Stimulated activated CD8-positive, alpha-beta memory T cell treated with anti-CD3 and anti-CD28 coated beads, Interleukin-15, amount 100 ng/mL, for 1 hour (primary cell): ENCODE data around the gene UNK.

ENCODE experiments used
- DNase-seq: peaks from one replicate; pipeline ENCODE4 v3.0.0-alpha.2; 2020; ENCODE audit warnings: low read depth

Gene UNK

DNA sequence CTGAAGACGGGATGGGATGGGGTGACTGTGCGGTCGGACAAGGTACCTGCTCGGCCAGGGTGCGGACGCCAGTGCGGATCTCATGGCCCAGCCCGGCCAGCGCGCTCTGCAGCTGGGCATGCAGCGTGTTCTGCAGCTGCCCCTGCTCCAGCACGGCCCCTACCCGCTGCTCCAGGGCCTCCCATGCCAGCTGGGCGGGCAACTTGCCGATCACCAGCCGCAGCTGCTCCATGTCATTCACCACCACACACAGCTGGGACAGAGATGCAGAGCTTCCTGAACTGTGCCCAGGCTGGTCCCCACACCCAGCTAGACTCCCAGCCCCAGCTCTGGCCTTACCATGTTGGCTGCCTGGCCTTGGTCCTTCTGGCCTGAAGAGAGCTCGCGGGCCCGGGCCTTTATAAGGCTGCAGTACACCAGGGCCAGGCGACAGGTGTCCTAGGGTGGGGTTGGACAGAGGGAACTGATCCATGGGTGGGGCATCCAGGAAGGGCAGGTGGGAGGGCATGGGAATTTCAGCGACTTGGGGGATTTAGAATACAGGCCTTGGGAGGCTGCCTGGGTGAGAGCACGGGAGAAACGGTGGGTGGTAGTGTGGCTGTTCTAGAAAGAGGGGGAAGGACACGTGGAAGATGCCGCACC is 49.8 kb downstream of the UNK start:
- DNase-seq: no peak

- no peak for DNase-seq
These were observed 50.5 kb downstream of the UNK start for GRCh38 chr17:75834928-75835653.

DNA sequence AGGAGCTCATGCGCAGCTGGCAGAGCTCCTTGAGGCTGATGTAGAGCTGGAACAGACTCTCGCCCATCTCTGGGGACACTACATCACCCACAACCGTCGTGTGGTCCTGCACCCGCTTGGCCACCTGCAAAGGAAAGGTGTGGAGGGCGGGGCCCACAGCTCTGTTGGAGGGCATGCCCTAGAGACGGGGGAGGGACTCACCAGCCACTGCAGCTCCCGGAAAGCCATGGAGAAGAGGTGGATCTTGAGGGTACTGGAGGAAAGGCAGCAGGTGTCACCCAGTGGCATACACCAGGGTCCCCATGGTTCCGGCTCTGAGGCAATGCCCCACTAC is 51.0 kb downstream of the UNK start:
- no peak for DNase-seq

DNA sequence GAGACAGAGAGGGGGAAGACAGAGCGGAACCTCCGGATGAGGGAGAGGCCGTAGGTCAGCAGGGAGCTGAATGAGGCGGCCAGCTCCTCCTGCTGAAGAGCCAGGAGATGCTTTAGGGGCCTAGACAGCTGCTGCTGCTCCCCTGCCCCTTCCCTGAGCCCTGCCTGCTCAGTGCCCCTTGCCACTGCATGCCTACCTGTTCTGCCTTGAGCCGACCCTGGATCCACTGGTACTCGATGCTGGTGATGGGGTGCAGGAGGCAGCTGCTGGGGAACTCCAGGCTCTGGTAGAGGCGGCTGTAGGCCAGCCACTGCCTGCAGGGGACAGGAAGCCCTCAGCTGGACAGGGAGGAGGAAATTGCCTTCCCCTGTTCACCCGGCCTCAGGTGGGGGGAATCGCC is 52.0 kb downstream of the UNK start:
- no peak for DNase-seq

DNA sequence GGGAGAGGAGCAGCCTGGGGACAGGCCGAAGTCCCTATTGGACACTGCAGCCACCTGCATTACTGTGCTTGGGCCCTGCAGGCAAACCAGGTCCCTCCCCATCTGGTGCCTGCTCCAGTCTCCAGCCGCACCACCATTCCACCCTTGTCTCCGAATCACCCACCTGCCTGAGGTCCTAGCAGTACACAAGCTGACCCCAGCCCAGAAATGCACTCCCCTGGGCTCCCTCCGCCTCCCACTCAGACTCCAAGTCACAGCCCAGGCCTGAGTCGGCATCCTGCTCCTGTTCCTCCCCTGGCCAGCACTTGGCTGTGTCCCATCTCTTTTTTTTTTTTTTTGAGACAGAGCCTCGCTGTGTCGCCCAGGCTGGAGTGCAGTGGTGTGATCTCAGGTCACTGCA is 53.3 kb downstream of the UNK start:
- no peak for DNase-seq

GRCh38 chr17:75838410-75838809 is 53.8 kb downstream of the UNK start:
- DNase-seq: no peak

- no peak for DNase-seq
These were observed 55.6 kb downstream of the UNK start for GRCh38 chr17:75839942-75840798.

GRCh38 chr17:75840799-75841164 is 56.2 kb downstream of the UNK start:
- DNase-seq: no peak

DNA sequence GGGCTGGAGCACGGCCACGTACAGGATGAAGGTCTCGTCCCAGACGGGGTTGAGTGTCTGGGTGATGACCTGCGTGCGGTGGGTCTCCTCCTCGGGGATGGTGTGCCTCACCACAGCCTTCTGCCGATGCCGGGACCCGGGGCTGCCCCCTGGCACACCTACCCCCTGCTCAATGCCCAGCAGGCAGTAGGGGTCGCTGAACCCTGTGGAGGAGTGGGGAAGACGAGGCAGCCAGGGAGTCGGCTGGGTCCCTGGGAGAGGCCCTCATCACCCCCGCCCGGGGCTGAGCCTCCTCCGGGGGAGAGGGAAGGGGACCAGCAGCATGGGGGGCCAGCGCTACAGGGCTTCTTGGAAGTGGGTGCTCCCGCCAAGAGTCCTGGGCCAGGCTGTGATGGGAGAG is 57.8 kb downstream of the UNK start:
- no peak for DNase-seq

- no peak for DNase-seq
These were observed 58.5 kb downstream of the UNK start for GRCh38 chr17:75842963-75843576.

DNA sequence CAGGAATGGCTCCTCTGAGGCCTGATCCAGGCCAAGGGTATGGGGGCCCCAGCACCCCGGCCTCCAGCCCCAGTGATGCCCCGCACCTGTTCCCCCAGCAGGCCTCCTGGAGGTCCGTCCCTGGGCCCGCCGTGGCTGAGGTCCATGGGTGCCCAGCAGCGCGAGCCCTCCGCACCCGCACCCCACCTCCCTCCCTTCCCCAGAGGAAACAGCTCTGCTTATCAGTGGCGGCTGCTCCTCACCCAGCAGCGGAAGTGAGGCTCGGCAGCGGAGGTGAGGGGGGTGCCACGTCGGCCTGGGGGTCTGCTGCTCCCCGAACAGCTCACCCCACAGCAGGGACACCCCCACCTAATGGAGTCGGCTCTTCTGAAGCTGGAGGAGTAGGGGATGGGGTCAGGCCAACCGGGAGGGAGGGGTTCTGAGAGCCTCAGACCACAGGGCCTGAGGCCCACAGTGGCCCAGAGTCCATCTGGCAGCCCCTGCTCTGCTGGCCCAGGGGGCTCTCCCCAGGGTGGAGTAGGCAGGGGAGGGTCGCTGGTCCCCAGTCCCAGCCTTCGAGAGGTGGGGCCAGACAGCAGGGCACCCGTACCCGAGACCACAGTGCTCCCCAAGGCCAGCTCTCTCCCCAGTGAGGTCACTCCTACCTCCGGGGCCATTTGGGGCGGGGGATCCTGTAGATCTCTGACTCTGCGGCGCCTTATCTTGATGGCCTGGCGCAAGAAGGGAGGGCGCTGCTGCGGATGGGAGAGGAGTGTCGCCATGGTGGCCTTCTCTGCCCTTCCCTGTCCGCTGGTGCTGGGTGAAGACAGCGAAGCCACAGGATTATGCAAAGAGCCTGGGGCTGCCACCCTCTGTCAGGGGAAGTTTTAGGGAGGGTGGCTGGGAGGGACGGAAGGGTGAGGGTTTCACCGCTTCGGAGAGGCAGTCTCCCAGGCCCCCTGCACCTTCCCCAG is 59.2 kb downstream of the UNK start, which contains the start of gene UNC13D:
UNC13D (minus strand) TSS at position 828 of the 953 bp plus-strand sequence; CDS start at position 761, 67 bp downstream.
- DNase-seq: no peak

GRCh38 chr17:75844530-75845057 is 60.0 kb downstream of the UNK start:
- no peak for DNase-seq

GRCh38 chr17:75845058-75845711 is 60.6 kb downstream of the UNK start:
- DNase-seq: no peak

- no peak for DNase-seq
These were observed 61.5 kb downstream of the UNK start for GRCh38 chr17:75845933-75846691.

DNA sequence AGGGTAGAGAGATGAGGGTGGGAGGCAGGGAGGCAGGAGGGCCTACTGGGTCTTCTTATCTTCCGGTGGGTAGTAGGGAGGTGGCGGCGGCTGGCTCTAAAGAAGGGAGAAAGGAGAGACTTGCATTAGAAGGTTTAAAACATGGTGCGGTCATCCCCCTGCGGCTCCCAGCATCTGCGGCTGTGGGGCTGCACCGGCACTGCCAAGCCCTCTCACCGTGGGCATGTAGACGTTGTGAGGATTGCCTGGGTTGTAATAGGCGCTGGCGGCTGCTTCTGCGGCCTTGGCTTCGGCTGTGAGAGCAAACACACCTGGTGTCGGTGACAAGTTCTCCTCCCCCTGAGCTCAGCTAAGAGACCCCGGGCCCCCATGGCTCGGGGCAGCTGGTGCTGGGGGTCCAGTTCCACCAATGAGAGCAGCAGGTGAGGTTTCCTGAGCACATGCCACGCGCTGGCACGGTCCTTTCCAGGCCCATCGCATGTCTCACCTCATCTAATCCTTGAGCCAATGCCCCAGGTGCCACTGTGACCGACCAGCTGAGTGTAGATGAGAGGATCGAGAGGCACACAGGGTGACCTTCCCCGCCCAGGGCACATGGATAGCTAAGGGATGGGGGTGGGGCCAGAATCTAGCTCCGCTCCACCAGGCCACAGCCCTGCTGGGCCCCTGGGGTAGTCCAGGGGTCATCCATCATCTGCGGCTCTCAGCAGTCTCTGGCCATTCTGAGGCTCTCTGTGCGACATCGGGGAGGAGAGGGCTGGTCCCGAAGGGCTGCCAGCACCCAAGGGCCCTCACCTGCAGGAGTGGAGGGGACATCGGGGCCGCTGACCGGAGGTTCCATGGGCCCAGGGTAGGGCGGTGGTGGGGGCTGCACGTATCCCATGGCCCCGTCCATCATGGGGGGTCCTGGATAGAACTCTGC is 62.3 kb downstream of the UNK start:
- DNase-seq: no peak

DNA sequence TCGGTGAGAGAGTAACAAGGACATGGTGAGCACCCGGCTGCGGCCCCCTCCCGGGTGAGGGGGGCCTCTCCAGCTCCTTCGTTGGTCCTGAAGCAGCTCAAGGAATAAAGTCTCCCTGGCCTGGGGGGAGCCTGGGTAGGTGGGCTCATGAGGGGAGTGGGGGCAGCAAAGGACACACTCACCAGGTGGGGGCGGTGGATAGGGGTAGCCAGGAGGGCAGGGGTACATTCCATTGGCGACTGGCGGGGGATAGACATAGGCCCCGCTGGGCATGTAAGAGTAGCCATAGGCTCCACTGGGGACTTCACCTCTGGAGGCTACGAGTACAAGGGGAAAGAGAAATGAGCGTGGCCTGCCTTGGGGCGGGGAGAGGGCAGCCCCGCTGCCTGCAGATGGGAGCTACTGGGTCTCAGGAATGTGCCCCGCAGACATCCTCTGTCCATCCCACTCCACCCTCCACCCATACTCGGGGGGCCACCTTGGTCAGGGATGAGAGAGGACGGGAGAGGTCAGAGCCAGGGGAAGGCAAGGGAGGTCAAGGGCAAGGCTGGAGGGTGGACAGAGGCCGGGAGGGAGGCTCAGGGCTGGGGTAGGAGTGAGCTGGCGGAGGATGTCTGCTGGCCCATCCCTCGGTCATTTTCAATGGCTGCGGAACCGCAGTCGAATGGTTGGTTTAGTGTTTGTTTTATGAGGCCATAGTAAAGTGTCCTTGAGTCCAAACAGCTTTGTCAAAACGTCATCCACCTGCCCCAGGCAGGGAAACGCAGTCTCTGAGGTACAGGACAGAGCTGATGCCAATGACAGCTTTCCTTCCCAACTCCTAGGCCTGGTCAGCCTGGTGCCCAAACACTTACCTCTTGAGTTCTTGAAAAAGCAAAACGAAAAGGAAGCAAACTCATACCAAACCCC is 63.3 kb downstream of the UNK start:
- no peak for DNase-seq

DNA sequence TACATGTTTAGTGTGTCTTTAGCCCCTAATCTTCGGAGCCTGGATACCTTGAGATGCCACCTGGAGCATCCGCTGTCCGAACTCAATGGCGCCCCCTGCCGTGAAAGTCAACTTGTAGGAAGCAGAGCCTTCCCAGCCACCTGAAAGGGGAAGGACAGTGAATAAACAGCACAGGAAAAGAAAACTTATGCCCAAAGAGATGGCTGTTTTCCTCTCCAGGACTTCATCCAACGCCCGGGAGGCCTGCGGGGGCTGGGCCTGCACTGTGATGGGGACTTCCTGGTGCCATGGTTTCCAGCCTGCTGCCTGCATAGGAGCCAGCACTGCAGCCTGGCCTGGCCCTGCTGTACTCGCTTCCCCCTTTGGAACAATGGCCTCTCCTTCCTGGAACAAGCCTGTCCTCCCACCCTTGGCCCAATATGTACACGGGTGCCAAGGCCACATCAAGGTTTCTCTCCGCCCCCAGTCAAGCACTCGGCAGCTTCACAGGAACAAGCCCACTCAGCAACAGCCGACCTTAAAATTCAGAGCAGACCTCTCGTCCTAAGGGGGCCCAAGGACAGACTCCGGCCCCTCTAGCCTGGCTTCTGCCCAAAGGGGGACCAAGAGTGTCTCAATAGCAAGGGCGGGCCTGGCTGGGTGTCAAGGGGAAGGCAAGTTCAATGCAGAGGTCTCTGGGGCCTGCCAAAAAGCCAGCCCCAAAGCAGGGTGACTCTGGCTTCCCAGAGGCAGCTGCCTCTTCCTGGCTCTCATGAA is 64.1 kb downstream of the UNK start:
- DNase-seq: peak; percentile 77
